Measurements from ENCODE around the gene AP3D1. TPM values are rescaled to one million over a fixed set of nuclear protein-coding genes. Genes with fewer than 3 reads are reported as not detected.

AP3D1 gene
- total RNA-seq, 2 experiments from 2014 or later = 80.0 to 99.8 TPM

GRCh38 chr19:2188708-2189385, 37.5 kb upstream of the AP3D1 start:
- H3K4me1 ChIP-seq (ENCODE audit: insufficient read depth, low read length, poor library complexity, severe bottlenecking) = peaks cover 16% of the 10 kb centered on the region
- no peak overlapping the region for H3K4me2 ChIP-seq (ENCODE audit: low read length)
- no peak for TF ChIP-seq CTCF (conservative IDR thresholded peaks at IDR 0.05; ENCODE audit: low read length)
- no peak for TF ChIP-seq EZH2phosphoT487 (IDR thresholded peaks at IDR 0.05; ENCODE audit: borderline replicate concordance, low read depth, low read length)
- no TSS peak for BruUV-seq (replicated peaks)
- intact Hi-C loops (cut with micrococcal nuclease; ENCODE audit: unreplicated experiment) = no loop called here
- no peaks in the 10 kb centered on the region for H4K20me1 ChIP-seq (ENCODE audit: insufficient read depth, low read length)
- no peak overlapping the region for H2AFZ ChIP-seq (ENCODE audit: low read length)
- no peak overlapping the region for H3K4me3 ChIP-seq (ENCODE audit: low read depth, low read length, poor library complexity, severe bottlenecking)
- no peaks in the 10 kb centered on the region for H3K9me2 ChIP-seq (ENCODE audit: insufficient read depth, low read length)
- no peaks in the 10 kb centered on the region; the same call in 1 of the 2 replicates for H3K79me2 ChIP-seq (ENCODE audit: insufficient read depth, low read depth, low read length)
- POLR2A ChIA-PET = no interaction called here
- no peak overlapping the region for H3K27ac ChIP-seq (ENCODE audit: low read depth, low read length, poor library complexity, severe bottlenecking)
- H3K9me3 ChIP-seq (ENCODE audit: low read length) = no peaks in the 10 kb centered on the region
- DNase-seq (ENCODE audit: low spot score) = no peak
- peaks cover 89% of the 10 kb centered on the region for H3K36me3 ChIP-seq (ENCODE audit: insufficient read depth, low read length)
- CTCF ChIA-PET (ENCODE audit: unreplicated experiment) = no interaction called here

- intact Hi-C loops (cut with micrococcal nuclease; ENCODE audit: unreplicated experiment) = no loop called here
- BruUV-seq (replicated peaks) = no TSS peak
- no peaks in the 10 kb centered on the region for H3K9me3 ChIP-seq (ENCODE audit: low read length)
- POLR2A ChIA-PET = interaction anchor here (0.7 kb wide), 1 partner anchor 104 kb away, joined by 3 read pairs; no protein-coding TSS in a partner anchor
- no peak overlapping the region for H3K27ac ChIP-seq (ENCODE audit: low read depth, low read length, poor library complexity, severe bottlenecking)
- peaks cover 16% of the 10 kb centered on the region for H3K4me1 ChIP-seq (ENCODE audit: insufficient read depth, low read length, poor library complexity, severe bottlenecking)
- H2AFZ ChIP-seq (ENCODE audit: low read length) = no peak overlapping the region
- H3K4me3 ChIP-seq (ENCODE audit: low read depth, low read length, poor library complexity, severe bottlenecking) = no peak overlapping the region
- no peak for DNase-seq (ENCODE audit: low spot score)
- no peak overlapping the region for H3K4me2 ChIP-seq (ENCODE audit: low read length)
- TF ChIP-seq EZH2phosphoT487 (IDR thresholded peaks at IDR 0.05; ENCODE audit: borderline replicate concordance, low read depth, low read length) (no peak), CTCF (conservative IDR thresholded peaks at IDR 0.05; ENCODE audit: low read length) (no peak)
- no peaks in the 10 kb centered on the region for H3K9me2 ChIP-seq (ENCODE audit: insufficient read depth, low read length)
- H3K79me2 ChIP-seq (ENCODE audit: insufficient read depth, low read depth, low read length) = no peaks in the 10 kb centered on the region; the same call in 1 of the 2 replicates
- H3K36me3 ChIP-seq (ENCODE audit: insufficient read depth, low read length) = peaks cover 87% of the 10 kb centered on the region
- H4K20me1 ChIP-seq (ENCODE audit: insufficient read depth, low read length) = no peaks in the 10 kb centered on the region
- CTCF ChIA-PET (ENCODE audit: unreplicated experiment) = no interaction called here
Observed at GRCh38 chr19:2187159-2187558, 35.8 kb upstream of the AP3D1 start.

All from OCI-LY7 (cell line).